ENCODE measurements around the gene DLG2.
"Not testable (repeated sequence)": the region's sequence is repeated elsewhere in the genome, so short reads cannot be mapped to it uniquely, and the experiment has no call there.

The DLG2 gene

DNA sequence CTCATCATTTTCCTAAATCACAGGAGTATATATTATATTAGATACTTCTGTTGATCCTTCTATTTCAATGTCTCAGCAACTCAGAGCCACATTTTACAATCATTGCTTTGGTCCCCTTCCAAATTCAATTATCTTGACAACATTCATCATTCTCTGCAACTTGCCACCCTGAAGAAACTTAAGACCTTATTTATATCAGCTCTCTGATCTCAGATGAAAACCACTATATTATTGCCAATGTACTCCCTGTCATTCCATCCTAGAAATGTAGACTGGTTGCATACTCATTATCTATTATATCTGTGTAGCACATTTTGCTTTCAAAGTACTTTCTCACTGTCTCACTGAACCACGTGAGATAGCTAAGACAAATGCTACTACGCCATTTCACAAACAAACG lies 379.3 kb downstream of the DLG2 start:
- TF ChIP-seq CTCF (IDR thresholded peaks at IDR 0.05; ENCODE audit: low read depth, low read length, missing control alignments), result no peak
- no peak overlapping the region for H3K4me3 ChIP-seq (ENCODE audit: low read depth, low read length)
- DNase-seq (ENCODE audit: low read depth), result no peak

- no peak for DNase-seq (ENCODE audit: low read depth)
- no peak for TF ChIP-seq CTCF (IDR thresholded peaks at IDR 0.05; ENCODE audit: low read depth, low read length, missing control alignments)
- no peak overlapping the region for H3K4me3 ChIP-seq (ENCODE audit: low read depth, low read length)
These were observed 388.2 kb downstream of the DLG2 start for GRCh38 chr11:85238906-85239305.

DNA sequence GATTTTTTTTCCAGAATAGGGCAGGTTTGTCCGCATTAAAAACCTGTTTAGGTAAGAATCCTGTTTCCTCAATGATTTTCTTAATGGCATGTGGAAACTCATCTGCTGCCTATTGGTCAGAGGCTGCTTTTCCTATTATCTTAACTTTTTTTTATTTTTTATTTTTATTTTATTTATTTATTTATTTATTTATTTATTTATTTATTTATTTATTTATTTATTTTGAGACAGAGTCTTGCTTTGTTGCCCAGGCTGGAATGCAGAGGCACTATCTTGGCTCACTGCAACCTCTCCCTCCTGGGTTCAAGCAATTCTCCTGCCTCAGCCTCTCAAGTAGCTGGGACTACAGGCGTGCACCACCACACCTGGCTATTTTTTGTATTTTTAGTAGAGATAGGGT lies 389.1 kb downstream of the DLG2 start:
- not testable (repeated sequence) for DNase-seq (ENCODE audit: low read depth)

DNA sequence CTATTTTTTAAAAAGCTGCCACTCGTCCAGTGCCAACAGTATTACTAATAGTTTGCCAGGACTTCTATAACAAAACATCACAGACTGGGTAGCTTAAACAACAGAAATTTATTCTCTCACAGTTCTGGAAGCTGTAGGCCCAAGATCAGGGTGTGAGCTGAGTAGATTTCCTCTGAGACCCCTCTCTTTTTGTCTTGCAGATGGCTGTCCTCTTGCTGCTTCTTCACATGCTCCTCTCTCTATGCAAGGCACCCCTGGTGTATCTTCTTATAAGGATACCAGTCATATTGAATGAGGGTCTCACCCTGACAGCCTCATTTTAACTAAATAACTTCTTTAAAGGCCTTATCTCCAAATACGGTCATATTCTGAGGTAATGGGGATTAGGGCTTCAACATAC lies 390.9 kb downstream of the DLG2 start:
- DNase-seq (ENCODE audit: low read depth), result no peak
- H3K4me3 ChIP-seq (ENCODE audit: low read depth, low read length), result no peak overlapping the region
- TF ChIP-seq CTCF (IDR thresholded peaks at IDR 0.05; ENCODE audit: low read depth, low read length, missing control alignments), result no peak

More for the DNA sequence above, 389.1 kb downstream of the DLG2 start:
- H3K4me3 ChIP-seq (ENCODE audit: low read depth, low read length), result not testable (repeated sequence)

DNA sequence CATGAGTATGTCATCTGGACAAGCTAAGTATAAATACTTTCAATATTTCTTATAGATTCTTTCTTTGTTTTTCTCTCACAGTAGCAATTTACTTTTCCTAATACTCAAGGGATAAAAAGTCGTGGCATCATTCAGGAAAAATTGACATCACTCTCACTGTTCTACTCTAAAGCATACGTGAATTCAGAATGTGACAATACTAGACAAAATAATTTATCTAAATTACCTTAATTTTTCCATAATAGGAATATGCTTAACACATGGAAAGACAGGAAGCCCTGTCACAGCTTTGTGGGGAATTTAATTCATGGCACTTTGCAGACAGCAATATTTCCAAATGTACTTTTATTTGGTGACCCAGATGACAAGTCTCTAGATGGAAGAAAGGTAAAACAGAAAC lies 394.6 kb downstream of the DLG2 start:
- TF ChIP-seq CTCF (IDR thresholded peaks at IDR 0.05; ENCODE audit: low read depth, low read length, missing control alignments), result no peak
- H3K4me3 ChIP-seq (ENCODE audit: low read depth, low read length), result no peak overlapping the region
- no peak for DNase-seq (ENCODE audit: low read depth)

GRCh38 chr11:85231588-85231987 lies 395.6 kb downstream of the DLG2 start:
- no peak for TF ChIP-seq CTCF (IDR thresholded peaks at IDR 0.05; ENCODE audit: low read depth, low read length, missing control alignments)
- H3K4me3 ChIP-seq (ENCODE audit: low read depth, low read length), result no peak overlapping the region
- DNase-seq (ENCODE audit: low read depth), result no peak

DNA sequence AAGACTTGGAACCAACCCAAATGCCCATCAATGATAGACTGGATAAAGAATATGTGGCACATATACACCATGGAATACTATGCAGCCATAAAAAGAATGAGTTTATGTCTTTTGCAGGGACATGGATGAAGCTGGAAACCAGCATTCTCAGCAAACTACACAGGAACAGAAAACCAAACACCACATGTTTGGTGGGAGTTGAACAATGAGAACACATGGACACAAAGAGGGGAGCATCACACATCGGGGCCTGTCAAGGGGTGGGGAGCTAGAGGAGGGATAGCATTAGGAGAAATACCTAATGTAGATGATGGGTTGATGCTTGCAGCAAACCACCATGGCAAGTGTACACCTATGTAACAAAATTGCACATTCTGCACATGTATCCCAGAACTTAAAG lies 397.4 kb downstream of the DLG2 start:
- DNase-seq (ENCODE audit: low read depth); H3K4me3 ChIP-seq (ENCODE audit: low read depth, low read length): not testable (repeated sequence)

- DNase-seq (ENCODE audit: low read depth), result no peak
- H3K4me3 ChIP-seq (ENCODE audit: low read depth, low read length), result no peak overlapping the region
- TF ChIP-seq CTCF (IDR thresholded peaks at IDR 0.05; ENCODE audit: low read depth, low read length, missing control alignments), result no peak
These were observed 430.2 kb downstream of the DLG2 start for GRCh38 chr11:85196968-85197367.

Data from GM12864 (cell line).